ENCODE measurements around the gene LACTBL1.
"Not testable (repeated sequence)": the region's sequence is repeated elsewhere in the genome, so short reads cannot be mapped to it uniquely, and the experiment has no call there.

The LACTBL1 gene, protein sequence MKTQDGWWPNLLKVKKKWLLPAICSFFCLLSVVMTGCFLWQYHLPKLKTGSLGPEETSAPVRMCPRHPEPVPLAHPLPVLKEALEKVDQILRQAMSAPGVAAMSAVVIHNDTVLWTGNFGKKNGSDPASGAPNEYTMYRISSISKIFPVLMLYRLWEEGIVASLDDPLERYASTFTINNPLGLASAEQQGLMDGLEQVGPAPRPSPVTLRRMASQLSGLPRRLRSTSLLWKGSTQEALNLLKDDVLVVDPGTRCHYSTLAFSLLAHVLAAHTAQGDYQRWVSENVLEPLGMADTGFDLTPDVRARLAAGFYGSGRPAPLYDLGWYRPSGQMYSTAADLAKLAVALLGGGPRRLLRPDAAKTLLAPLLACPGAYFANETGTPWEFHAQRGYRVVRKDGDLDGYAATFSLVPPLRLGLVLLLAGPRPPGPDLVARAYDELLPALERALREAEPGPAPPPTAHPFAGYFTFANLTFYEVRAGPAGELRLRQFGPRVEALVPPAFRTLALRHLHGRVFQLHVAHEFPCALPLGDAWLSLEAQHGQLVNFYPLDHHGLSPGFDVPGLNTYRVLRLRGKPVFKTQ

DNA sequence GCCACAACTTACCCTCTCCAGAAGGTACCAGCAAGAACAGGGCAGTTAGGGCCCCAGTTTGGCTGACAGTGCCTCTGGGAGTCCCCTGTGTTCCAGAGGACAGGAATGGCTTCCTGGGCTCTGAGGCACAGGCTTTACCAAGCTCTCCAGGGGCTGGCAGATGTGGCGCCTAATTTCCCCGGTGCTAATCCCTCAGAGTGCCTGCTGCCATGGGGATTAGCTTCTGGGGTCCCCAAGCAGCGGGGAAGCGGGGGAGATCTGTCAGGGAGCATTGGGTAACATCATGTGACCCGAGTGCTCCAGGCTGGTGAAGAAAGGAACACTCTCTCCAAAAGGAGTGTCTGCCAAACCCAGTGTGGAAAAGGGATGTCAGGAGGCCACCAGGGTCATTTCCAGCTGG is at the start of gene LACTBL1:
LACTBL1 (minus strand) TSS at position 107 of the 400 bp plus-strand sequence. CDS start 550 bp downstream, outside the sequence.
- no peak for DNase-seq

GRCh38 chr1:23021834-23022233 is 49.2 kb upstream of the LACTBL1 start:
- DNase-seq: no peak

DNA sequence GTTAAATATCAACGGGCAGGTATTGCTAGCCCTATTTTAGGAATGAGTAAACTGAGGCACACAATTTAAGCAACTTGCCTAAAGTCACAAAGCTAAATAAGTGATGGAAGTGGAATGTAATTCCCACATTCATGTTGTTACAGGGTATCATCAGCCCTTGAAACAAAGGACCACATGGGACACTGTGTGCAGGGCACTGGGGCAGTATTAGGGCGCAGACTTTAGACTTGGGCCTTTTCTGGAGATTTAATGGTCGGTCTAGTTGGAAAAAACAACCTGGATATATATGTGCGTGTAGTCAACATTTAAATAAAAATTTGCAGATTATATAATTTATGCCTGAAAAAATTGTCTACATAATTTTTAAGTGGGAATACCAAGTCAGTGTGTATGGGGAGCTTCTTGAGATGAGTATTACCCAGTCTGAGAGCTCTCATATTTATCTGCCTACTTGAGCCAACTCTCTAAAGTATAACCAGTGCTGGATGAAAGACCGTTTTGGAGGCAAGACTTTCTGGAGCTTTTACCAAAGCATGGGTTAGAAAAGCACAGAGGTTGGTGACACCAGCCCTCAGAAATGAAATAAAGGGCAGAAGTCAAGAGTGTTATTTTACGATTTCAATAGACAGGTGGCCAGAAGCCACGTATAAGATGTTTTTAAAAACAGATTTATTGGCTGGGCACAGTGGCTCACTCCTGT is 48.2 kb upstream of the LACTBL1 start:
- no peak for DNase-seq

DNA sequence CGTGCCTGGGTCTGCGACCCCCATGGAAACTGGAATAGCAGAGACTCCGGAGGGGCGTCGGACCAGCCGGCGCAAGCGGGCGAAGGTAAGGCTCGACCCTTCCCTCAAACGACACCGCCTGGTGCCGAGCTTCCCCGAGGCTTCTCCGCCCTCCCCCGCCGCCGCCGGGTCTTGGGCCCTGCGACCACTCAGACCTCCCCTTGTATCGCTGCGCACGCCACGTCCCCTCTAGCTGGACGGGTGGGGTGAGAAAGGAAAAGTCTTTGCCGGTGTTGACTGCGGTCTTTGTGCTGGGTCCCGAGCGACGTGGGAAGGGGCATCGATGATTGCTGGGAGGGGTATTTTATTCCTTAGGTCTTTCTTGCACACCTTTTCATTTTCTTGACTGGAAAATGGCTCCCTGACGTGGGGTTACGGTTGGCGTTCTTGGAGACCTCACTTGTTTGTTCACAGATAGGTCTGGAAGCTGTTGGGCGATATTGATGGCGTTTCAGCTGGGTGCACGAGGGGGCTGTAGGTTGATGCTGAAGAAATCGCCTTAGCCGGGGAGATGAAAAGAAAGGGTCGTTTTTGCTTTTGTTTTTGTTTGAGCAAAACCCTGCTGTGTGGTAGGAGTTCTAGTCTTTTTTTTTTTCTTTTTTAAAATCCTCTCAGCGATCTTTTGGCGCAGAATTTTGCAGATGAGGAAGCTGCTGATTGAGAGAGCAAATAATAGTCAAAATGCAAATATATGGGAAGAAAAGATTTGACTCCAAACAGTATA is 47.4 kb upstream of the LACTBL1 start:
- no peak for DNase-seq

- DNase-seq: peak; percentile 87
Measured at GRCh38 chr1:23019094-23019862, 46.6 kb upstream of the LACTBL1 start, which contains the start of gene KDM1A. TSS of gene KDM1A (plus strand) at chr1:23019468. CDS start at chr1:23019597, 129 bp downstream.

DNA sequence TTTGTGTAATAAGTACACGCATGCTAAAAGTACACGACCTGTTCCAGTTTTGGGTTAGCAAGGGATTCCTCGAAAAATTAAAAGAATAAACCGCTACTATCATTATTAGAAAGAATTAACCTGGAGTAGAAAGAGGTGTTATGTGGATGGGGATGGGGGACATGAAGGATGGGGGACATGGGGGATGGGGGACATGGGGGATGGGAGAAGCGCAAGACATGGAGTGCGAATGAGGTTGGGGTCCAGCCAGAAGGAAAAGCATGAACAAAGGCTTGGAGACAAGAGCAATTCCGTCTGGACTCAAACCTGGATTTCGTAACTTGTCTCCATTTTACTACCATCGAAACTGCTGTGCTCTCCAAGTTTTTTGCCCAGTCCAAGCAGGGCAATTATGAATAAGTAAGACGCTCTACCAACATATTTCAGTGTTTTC is 46.0 kb upstream of the LACTBL1 start:
- no peak for DNase-seq

GRCh38 chr1:23013657-23014056 is 41.0 kb upstream of the LACTBL1 start:
- DNase-seq: peak; percentile 66

GRCh38 chr1:23010025-23010424 is 37.4 kb upstream of the LACTBL1 start:
- DNase-seq: not testable (repeated sequence)

DNA sequence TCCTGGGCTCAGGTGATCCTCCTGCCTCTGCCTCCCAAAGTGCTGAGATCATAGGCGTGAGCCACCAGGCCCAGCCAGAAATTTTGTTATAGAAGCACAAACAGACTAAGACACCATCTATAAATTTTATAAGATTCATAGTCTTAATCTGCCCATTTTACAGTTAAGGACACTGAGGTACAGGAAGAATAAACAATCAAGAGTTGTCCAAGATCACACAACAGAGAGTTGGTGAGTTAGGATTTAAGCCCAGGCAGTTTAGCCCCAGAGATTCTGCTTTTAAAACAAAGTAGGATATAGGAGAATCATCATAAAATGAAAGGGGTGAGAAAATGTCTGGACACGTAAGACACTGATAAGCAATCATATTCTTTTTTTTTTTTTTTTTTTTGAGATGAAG is 36.2 kb upstream of the LACTBL1 start:
- no peak for DNase-seq

GRCh38 chr1:23007106-23007505 is 34.4 kb upstream of the LACTBL1 start:
- DNase-seq: no peak

GRCh38 chr1:23004769-23005168 is 32.1 kb upstream of the LACTBL1 start:
- DNase-seq: not testable (repeated sequence)

GRCh38 chr1:23004112-23004511 is 31.4 kb upstream of the LACTBL1 start:
- DNase-seq: no peak

DNA sequence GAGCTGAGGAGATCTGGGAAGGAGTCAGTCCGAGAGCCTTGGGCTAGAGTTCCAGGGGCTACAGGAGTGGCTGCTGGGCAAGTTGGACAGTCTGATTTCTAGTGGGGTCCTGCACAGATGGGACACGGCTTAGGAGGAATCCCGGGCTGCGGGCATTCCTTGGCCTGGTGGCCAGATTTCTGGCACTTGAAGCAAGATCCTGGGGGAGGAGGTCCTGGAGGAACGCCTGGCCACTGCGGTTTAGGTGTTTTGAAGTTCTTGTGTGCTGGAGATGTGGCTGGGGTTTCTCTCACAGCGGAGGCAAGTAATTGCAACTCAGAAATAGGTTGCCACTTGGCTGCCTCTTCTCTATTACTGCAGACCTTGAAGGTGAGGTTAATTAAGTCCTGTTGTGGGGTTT is 29.6 kb upstream of the LACTBL1 start:
- not testable (repeated sequence) for DNase-seq

DNA sequence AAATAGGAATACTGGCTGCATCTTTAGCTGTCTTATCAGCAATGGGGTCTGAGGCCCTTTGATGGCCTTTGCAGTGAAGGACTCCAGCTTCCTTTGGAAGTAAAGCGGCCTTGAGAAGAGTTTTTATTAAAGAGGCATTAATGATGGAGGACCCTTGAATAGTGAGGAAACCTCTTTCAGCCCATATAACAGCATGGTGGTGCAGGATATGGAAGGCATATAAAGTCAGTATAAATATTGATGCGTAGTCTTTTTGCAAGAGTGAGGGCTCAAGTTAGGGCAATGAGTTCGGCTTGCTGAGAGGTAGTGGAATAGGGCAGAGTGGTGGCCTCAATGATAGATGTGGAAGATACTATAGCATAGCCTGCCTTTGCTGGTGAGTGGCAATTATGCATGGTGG is 27.5 kb upstream of the LACTBL1 start:
- DNase-seq: not testable (repeated sequence)

GRCh38 chr1:22997528-22997927 is 24.9 kb upstream of the LACTBL1 start:
- DNase-seq: not testable (repeated sequence)

- no peak for DNase-seq
Measured at GRCh38 chr1:22995774-22996173, 23.1 kb upstream of the LACTBL1 start.

DNA sequence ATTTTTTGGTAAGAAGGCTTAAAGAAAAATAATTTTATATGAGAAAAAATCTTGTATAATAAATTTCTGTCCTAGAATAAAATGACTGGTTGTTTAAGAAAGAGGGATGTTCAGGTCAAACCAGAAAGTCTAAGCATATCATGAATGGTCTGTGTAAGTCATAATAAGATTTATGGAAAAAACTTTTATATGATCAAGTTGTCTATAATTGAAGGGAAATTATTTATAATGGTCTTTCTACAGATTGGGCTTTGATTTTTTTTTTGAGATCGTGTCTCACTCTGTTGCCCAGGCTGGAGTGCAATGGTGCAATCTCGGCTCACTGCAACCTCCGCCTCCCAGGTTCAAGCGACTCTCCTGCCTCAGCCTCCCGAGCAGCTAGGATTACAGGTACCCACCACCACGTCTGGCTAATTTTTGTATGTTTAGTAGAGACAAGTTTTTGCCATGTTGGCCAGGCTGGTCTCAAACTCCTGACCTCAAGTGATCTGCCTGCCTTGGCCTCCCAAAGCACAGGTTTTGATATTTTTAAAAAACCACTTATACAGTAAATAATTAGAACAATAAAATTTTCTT is 20.6 kb upstream of the LACTBL1 start:
- not testable (repeated sequence) for DNase-seq

- DNase-seq: not testable (repeated sequence)
Measured at GRCh38 chr1:22992384-22992783, 19.7 kb upstream of the LACTBL1 start.

DNA sequence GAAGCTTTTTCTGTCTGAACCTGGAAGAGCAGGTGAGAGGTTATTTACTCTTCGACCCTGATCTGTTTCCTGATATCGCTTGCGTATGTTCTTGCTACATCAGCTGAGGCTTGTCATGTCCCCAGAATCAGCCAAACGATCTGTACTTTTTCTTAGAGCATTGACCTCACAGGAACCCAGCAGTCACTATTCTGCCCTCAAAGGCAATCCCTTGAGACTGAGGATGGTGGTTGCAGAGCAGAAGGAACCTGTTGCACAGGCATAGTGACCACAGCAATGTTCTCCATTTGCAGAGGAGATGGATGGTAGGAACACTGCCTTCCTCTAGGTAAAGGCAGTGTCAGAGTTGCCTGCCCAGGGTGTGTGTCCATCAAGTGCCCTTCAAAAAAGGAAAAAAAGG is 11.3 kb upstream of the LACTBL1 start:
- no peak for DNase-seq

DNA sequence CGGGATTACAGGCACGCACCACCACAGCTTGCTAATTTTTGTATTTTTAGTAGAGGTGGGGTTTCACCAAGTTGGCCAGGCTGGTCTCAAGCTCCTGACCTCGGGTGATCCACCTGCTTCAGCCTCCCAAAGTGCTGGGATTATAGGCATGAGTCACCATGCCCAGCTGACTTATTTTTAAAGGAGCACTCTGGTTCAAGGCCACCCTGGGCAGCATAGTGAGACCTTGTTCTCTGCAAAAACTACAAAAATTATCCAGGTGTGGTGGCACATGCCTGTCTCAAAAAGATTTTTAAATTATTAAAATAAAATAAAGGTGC is 7.8 kb upstream of the LACTBL1 start:
- DNase-seq: not testable (repeated sequence)

- DNase-seq: no peak
Measured at GRCh38 chr1:22978299-22978698, 5.6 kb upstream of the LACTBL1 start.
